Endometrial microvascular endothelial cells (primary cell): ENCODE results near the gene FSTL4. TPM values are rescaled to one million over a fixed set of nuclear protein-coding genes. Genes with fewer than 3 reads are reported as not detected.

Experiments
- in situ Hi-C: cut with HindIII; loops from 2 replicates; pipeline ENCODE4 v1.10.0; 2017; ENCODE audit warnings: low sequenced_read_pairs, low pct_unique_long_range_greater_than_20kb; ENCODE audit errors: inconsistent ontology term
- total RNA-seq: library from RNA; depleted of rRNA; stranded (reverse); fragments of >200 nt; gene quantifications from one replicate; pipeline ENCODE4 v1.2.3, GENCODE V29; 2015; ENCODE audit errors: inconsistent ontology term

FSTL4 gene
- total RNA-seq, 1 donor from 2014 or later: not detected

- in situ Hi-C loops: no loop called here
Observed at GRCh38 chr5:133496631-133497030, 115.7 kb downstream of the FSTL4 start.

- in situ Hi-C loops: no loop called here
Observed at GRCh38 chr5:133494923-133495246, 117.5 kb downstream of the FSTL4 start.

GRCh38 chr5:133494232-133494922, 118.0 kb downstream of the FSTL4 start:
- in situ Hi-C loops: no loop called here

- in situ Hi-C loops: no loop called here
Observed at GRCh38 chr5:133489632-133490031, 122.7 kb downstream of the FSTL4 start.

GRCh38 chr5:133487093-133487492, 125.2 kb downstream of the FSTL4 start:
- in situ Hi-C loops: no loop called here

- in situ Hi-C loops: no loop called here
Observed at GRCh38 chr5:133485468-133485867, 126.9 kb downstream of the FSTL4 start.

GRCh38 chr5:133483406-133484090, 128.8 kb downstream of the FSTL4 start:
- in situ Hi-C loops: no loop called here

GRCh38 chr5:133482028-133482427, 130.3 kb downstream of the FSTL4 start:
- in situ Hi-C loops: no loop called here

GRCh38 chr5:133480866-133481265, 131.5 kb downstream of the FSTL4 start:
- in situ Hi-C loops: no loop called here

GRCh38 chr5:133480366-133480765, 132.0 kb downstream of the FSTL4 start:
- in situ Hi-C loops: no loop called here

- in situ Hi-C loops: no loop called here
Observed at GRCh38 chr5:133478199-133478985, 133.9 kb downstream of the FSTL4 start.

GRCh38 chr5:133475986-133476385, 136.4 kb downstream of the FSTL4 start:
- in situ Hi-C loops: no loop called here

GRCh38 chr5:133474851-133475590, 137.3 kb downstream of the FSTL4 start:
- in situ Hi-C loops: no loop called here

- in situ Hi-C loops: no loop called here
Observed at GRCh38 chr5:133473291-133473690, 139.1 kb downstream of the FSTL4 start.

GRCh38 chr5:133472829-133473228, 139.5 kb downstream of the FSTL4 start:
- in situ Hi-C loops: no loop called here

- in situ Hi-C loops: no loop called here
Observed at GRCh38 chr5:133471699-133472098, 140.6 kb downstream of the FSTL4 start.

- in situ Hi-C loops: no loop called here
Observed at GRCh38 chr5:133470841-133471240, 141.5 kb downstream of the FSTL4 start.

GRCh38 chr5:133469846-133470245, 142.5 kb downstream of the FSTL4 start:
- in situ Hi-C loops: no loop called here

- in situ Hi-C loops: no loop called here
Observed at GRCh38 chr5:133469252-133469651, 143.1 kb downstream of the FSTL4 start.
